Breast epithelium (tissue), 4 donors: ENCODE results near the gene CACNG4. TPM values are rescaled to one million over a fixed set of nuclear protein-coding genes. Genes with fewer than 3 reads are reported as not detected.

Source experiments
- DNase-seq, 2 donors: peaks; one replicate each; pipeline ENCODE4 v3.0.0-alpha.2; 2019; ENCODE audit warnings: low spot score in 2 of 2
- H3K27ac ChIP-seq, 2 donors: fragments of 200-600 bp; sonication (generic) in 1 of 2; one replicate each; pipeline ENCODE4 v1.5.1; 2016 to 2019; ENCODE audit warnings: mild to moderate bottlenecking in 1 of 2
- H3K27me3 ChIP-seq, 2 donors: fragments of 200-600 bp; sonication (generic) in 1 of 2; one replicate each; pipeline versions ENCODE4 v1.5.1 to v1.6.0; 2017 to 2019; ENCODE audit warnings: control low read depth in 1 of 2, mild to moderate bottlenecking in 1 of 2
- H3K36me3 ChIP-seq: fragments of 200-600 bp; one replicate; pipeline ENCODE4 v1.5.1; 2019
- H3K4me1 ChIP-seq, 2 donors: fragments of 200-600 bp; sonication (generic); one replicate each; pipeline ENCODE4 v1.5.1; 2016 to 2019; ENCODE audit warnings: control low read depth in 1 of 2
- H3K4me3 ChIP-seq, 3 donors: fragments of 200-600 bp; sonication (generic); 1 replicate in 2 of 3; 2 replicates in 1 of 3; pipeline ENCODE4 v1.5.1; 2016 to 2019; ENCODE audit warnings: mild to moderate bottlenecking in 3 of 3, moderate library complexity in 2 of 3
- H3K9me3 ChIP-seq, 2 donors: fragments of 200-600 bp; sonication (generic) in 1 of 2; one replicate each; pipeline ENCODE4 v1.5.1; 2016 to 2019; ENCODE audit warnings: control low read depth in 1 of 2
- POLR2A ChIP-seq: fragments of 450-650 bp; IDR thresholded peaks from one replicate; pipeline ENCODE4 v1.6.1; 2016; ENCODE audit warnings: antibody characterized with exemption, mild to moderate bottlenecking, moderate library complexity
- POLR2AphosphoS5 ChIP-seq, 3 donors: sonication (generic); formaldehyde crosslinking; IDR thresholded peaks; one replicate each; pipeline ENCODE4 v1.6.1; 2017; ENCODE audit warnings: antibody characterized with exemption in 3 of 3
- intact Hi-C: fragments of 100-400 bp; cut with DNase I; formaldehyde crosslinking; loops from one replicate; pipeline ENCODE4 v1.15.1; 2023; ENCODE audit warnings: low total_unique reads
- total RNA-seq, 3 donors: library from RNA; depleted of rRNA; stranded (reverse); fragments of >200 nt; gene quantifications; one replicate each; pipeline ENCODE4 v1.1.0, GENCODE V29; 2016
- TF ChIP-seq, protein P1 (sequence below), 3 donors: fragments of 450-650 bp; IDR thresholded peaks; one replicate each; pipeline ENCODE4 v1.5.1; 2016 to 2017; ENCODE audit warnings: antibody characterized with exemption in 3 of 3, mild to moderate bottlenecking in 3 of 3, moderate library complexity in 3 of 3

Gene CACNG4
- total RNA-seq, 3 donors from 2014 or later = 2.6 to 7.3 TPM; not detected in 1

- Histone ChIP-seq H3K27ac (peak overlapping the region in 1 of 2 donors; percentile 10), H3K9me3 (no peaks in the 10 kb centered on the region), H3K27me3 (peaks cover 0 to 13% of the 10 kb centered on the region in 2 donors), H3K4me1 (peaks cover 0 to 9% of the 10 kb centered on the region in 2 donors), H3K36me3 (no peaks in the 10 kb centered on the region), H3K4me3 (no peak overlapping the region)
- TF ChIP-seq, protein P1, sequence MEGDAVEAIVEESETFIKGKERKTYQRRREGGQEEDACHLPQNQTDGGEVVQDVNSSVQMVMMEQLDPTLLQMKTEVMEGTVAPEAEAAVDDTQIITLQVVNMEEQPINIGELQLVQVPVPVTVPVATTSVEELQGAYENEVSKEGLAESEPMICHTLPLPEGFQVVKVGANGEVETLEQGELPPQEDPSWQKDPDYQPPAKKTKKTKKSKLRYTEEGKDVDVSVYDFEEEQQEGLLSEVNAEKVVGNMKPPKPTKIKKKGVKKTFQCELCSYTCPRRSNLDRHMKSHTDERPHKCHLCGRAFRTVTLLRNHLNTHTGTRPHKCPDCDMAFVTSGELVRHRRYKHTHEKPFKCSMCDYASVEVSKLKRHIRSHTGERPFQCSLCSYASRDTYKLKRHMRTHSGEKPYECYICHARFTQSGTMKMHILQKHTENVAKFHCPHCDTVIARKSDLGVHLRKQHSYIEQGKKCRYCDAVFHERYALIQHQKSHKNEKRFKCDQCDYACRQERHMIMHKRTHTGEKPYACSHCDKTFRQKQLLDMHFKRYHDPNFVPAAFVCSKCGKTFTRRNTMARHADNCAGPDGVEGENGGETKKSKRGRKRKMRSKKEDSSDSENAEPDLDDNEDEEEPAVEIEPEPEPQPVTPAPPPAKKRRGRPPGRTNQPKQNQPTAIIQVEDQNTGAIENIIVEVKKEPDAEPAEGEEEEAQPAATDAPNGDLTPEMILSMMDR (IDR thresholded peaks at IDR 0.05) = no peak
- TF ChIP-seq POLR2A (no peak), POLR2AphosphoS5 (IDR thresholded peaks at IDR 0.05) (no peak)
- DNase-seq = no peak
- intact Hi-C loops = no loop called here
Observed at GRCh38 chr17:66976379-66976663, 11.8 kb downstream of the CACNG4 start.

GRCh38 chr17:66976781-66977201 is 12.3 kb downstream of the CACNG4 start:
- Histone ChIP-seq H3K9me3 (no peaks in the 10 kb centered on the region), H3K36me3 (no peaks in the 10 kb centered on the region), H3K27ac (no peak overlapping the region), H3K27me3 (peaks cover 0 to 8% of the 10 kb centered on the region in 2 donors), H3K4me1 (peaks cover 0 to 9% of the 10 kb centered on the region in 2 donors), H3K4me3 (no peak overlapping the region)
- intact Hi-C loops = no loop called here
- TF ChIP-seq, protein P1 (IDR thresholded peaks at IDR 0.05) = no peak
- TF ChIP-seq POLR2AphosphoS5 (IDR thresholded peaks at IDR 0.05) (no peak), POLR2A (no peak)
- no peak for DNase-seq

GRCh38 chr17:66978514-66979061 is 14.1 kb downstream of the CACNG4 start:
- no peak for DNase-seq
- Histone ChIP-seq H3K9me3 (no peaks in the 10 kb centered on the region), H3K27ac (no peak overlapping the region), H3K4me1 (peaks cover 0 to 9% of the 10 kb centered on the region in 2 donors), H3K36me3 (no peaks in the 10 kb centered on the region), H3K27me3 (peaks cover 0 to 4% of the 10 kb centered on the region in 2 donors), H3K4me3 (no peak overlapping the region)
- TF ChIP-seq, protein P1 (IDR thresholded peaks at IDR 0.05) = no peak
- TF ChIP-seq POLR2A = no peak
- TF ChIP-seq POLR2AphosphoS5 (IDR thresholded peaks at IDR 0.05) = no peak
- intact Hi-C loops = no loop called here

DNA sequence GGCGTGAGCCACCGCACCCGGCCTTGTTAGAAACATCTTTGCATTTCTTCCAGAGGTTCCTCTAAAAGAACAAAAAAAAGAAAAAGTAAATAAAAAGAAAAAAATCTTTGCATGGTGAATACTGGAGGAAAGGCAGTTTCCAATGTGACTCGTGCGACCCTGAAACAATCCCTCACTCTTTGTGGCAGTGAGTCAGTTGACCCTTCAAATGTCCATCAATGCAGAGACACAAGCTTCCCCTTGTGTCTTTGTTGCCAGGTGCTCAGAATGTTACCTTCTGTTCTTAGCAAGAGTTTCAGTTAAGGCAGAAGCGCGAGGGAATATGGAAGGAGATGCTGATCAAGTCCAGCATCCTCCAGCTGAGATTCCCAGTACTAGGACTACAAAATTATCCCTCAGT is 16.4 kb downstream of the CACNG4 start:
- Histone ChIP-seq H3K4me3 (no peak overlapping the region), H3K27me3 (peaks cover 0 to 11% of the 10 kb centered on the region in 2 donors), H3K9me3 (no peaks in the 10 kb centered on the region), H3K27ac (no peak overlapping the region), H3K4me1 (peaks cover 0 to 2% of the 10 kb centered on the region in 2 donors), H3K36me3 (no peaks in the 10 kb centered on the region)
- intact Hi-C loops = no loop called here
- TF ChIP-seq POLR2A (no peak), POLR2AphosphoS5 (IDR thresholded peaks at IDR 0.05) (no peak)
- TF ChIP-seq, protein P1 (IDR thresholded peaks at IDR 0.05) = no peak
- no peak for DNase-seq

- TF ChIP-seq POLR2A (no peak), POLR2AphosphoS5 (IDR thresholded peaks at IDR 0.05) (no peak)
- TF ChIP-seq, protein P1 (IDR thresholded peaks at IDR 0.05) = no peak
- intact Hi-C loops = no loop called here
Observed at GRCh38 chr17:66981983-66982508, 17.5 kb downstream of the CACNG4 start.

More at GRCh38 chr17:66981983-66982508, 17.5 kb downstream of the CACNG4 start:
- no peak overlapping the region for H3K4me3 ChIP-seq
- H3K4me1 ChIP-seq = no peaks in the 10 kb centered on the region
- peaks cover 0 to 11% of the 10 kb centered on the region in 2 donors for H3K27me3 ChIP-seq
- H3K9me3 ChIP-seq = no peaks in the 10 kb centered on the region
- no peaks in the 10 kb centered on the region for H3K36me3 ChIP-seq
- H3K27ac ChIP-seq = no peak overlapping the region
- DNase-seq = no peak
